WERI-Rb-1 (cell line): ENCODE results near the gene CREM.

ENCODE experiments used
- DNase-seq: peaks from one replicate; pipeline ENCODE4 v3.0.0-alpha.2; 2020
- H3K27ac ChIP-seq: fragments of 250-450 bp; sonication (Bioruptor Pico); 2 replicates; pipeline ENCODE4 v1.5.1; 2020; ENCODE audit warnings: mild to moderate bottlenecking, moderate library complexity
- H3K27me3 ChIP-seq: fragments of 250-450 bp; sonication (Bioruptor Pico); 2 replicates; pipeline ENCODE4 v1.5.1; 2021; ENCODE audit warnings: mild to moderate bottlenecking, low read depth, moderate library complexity; ENCODE audit not compliant: insufficient read depth, severe bottlenecking
- H3K36me3 ChIP-seq: fragments of 250-450 bp; sonication (Bioruptor Pico); 2 replicates; pipeline ENCODE4 v1.5.1; 2020; ENCODE audit warnings: mild to moderate bottlenecking, moderate library complexity
- H3K4me3 ChIP-seq: 2 replicates; pipeline ENCODE4 v1.5.1; 2011; ENCODE audit warnings: low read depth, mild to moderate bottlenecking, control low read depth, low read length
- H3K9me3 ChIP-seq: fragments of 250-450 bp; sonication (Bioruptor Pico); 2 replicates; pipeline ENCODE4 v1.5.1; 2021; ENCODE audit warnings: mild to moderate bottlenecking, moderate library complexity; ENCODE audit not compliant: severe bottlenecking
- CTCF ChIP-seq: IDR thresholded peaks from 2 replicates; pipeline ENCODE4 v1.5.1; 2011; ENCODE audit warnings: low read depth, mild to moderate bottlenecking, control low read depth, inconsistent platforms, low read length

Gene CREM

DNA sequence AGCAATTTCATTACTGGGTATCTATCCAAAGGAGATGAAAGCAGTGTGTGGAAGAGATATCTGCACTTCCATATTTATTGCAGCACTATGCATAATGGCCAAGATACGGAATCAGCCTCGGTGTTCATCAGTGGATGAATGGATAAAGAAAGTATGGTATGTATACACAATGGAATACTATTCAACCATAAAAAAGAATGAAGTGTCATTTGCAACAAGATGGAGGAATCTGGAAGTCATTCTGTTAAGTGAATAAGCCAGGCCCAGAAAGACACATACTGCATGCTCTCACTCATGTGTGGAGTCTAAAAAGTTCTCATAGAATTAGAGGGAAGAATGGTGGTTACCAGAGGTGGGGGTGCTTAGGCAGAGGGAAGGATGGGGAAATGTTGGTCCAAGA is 35.3 kb downstream of the CREM start:
- no peaks in the 10 kb centered on the region for H3K36me3 ChIP-seq
- DNase-seq, result no peak
- H3K27me3 ChIP-seq, result no peaks in the 10 kb centered on the region
- H3K4me3 ChIP-seq, result no peak overlapping the region
- no peak overlapping the region for H3K27ac ChIP-seq
- no peaks in the 10 kb centered on the region for H3K9me3 ChIP-seq
- TF ChIP-seq CTCF, result no peak

GRCh38 chr10:35165136-35165535 is 38.5 kb downstream of the CREM start:
- H3K4me3 ChIP-seq, result no peak overlapping the region
- H3K9me3 ChIP-seq, result no peaks in the 10 kb centered on the region
- no peak for TF ChIP-seq CTCF
- no peaks in the 10 kb centered on the region for H3K27me3 ChIP-seq
- H3K36me3 ChIP-seq, result no peaks in the 10 kb centered on the region
- no peak overlapping the region for H3K27ac ChIP-seq
- DNase-seq, result no peak

DNA sequence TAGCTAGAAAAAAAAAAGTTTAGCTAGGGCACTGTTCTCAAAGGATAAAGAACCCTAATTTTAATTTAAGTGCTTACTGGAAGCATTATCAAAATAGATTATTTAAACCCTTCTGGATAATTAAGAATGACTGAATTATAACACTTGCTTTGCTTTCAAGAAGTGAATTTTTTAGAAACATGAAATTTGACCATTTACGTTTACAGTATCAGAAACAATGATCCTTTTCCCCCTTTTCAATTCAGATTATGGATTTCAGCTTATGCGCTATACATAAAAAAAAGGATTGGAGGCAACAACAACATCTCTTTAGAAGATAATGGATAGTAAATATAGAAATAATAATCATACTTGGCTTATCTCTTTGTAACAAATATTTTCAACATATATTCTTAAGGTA is 39.2 kb downstream of the CREM start:
- no peaks in the 10 kb centered on the region for H3K27me3 ChIP-seq
- no peak overlapping the region for H3K4me3 ChIP-seq
- no peaks in the 10 kb centered on the region for H3K36me3 ChIP-seq
- no peak for TF ChIP-seq CTCF
- no peak overlapping the region for H3K27ac ChIP-seq
- DNase-seq, result no peak
- H3K9me3 ChIP-seq, result no peaks in the 10 kb centered on the region

GRCh38 chr10:35166607-35167006 is 40.0 kb downstream of the CREM start:
- no peak for DNase-seq

DNA sequence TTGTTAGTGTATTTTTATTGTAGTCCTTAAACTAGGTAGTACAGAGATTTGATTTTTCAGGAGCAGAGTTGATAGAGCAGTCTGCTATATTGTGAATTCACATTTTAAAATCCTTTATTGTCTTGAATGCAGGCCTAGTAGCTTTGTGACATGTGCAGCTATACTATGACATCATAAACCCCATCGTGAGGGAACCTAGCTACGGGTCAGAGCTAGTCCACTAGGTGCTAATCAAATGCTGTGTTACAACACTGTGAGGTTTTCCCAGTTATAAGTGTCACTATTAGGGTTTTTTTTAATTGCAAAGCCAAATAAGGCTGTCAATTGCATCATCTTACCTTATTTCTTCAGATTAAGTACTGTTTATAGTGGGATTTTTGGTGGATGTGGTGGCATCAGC is 40.7 kb downstream of the CREM start:
- Histone ChIP-seq H3K27me3 (no peaks in the 10 kb centered on the region), H3K4me3 (no peak overlapping the region), H3K36me3 (no peaks in the 10 kb centered on the region), H3K27ac (no peak overlapping the region), H3K9me3 (no peaks in the 10 kb centered on the region)
- TF ChIP-seq CTCF, result no peak
- DNase-seq, result no peak

More at GRCh38 chr10:35166607-35167006, 40.0 kb downstream of the CREM start:
- Histone ChIP-seq H3K27ac (no peak overlapping the region), H3K27me3 (no peaks in the 10 kb centered on the region), H3K9me3 (no peaks in the 10 kb centered on the region), H3K4me3 (no peak overlapping the region), H3K36me3 (no peaks in the 10 kb centered on the region)
- no peak for TF ChIP-seq CTCF

DNA sequence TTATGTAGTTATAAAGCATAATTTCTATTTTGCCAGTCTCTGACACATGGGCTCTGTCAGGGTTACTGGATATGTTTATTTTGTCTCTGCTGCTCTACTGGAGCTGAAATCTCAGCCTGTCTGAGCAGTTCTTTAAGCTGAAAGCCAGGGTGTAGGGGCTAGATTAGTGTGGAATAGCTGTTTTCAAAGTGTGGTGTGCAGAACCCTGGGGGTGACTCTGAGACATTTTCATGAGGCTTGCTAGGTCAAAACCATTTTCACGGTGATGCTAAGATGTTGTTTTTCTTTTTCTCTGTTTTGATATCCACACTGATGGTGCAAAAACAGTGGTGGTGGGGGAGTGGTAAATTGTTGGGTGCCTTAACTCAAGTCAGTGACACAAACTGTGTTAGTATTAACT is 45.5 kb downstream of the CREM start:
- no peak for DNase-seq
- Histone ChIP-seq H3K9me3 (no peaks in the 10 kb centered on the region), H3K27ac (no peak overlapping the region), H3K36me3 (no peaks in the 10 kb centered on the region), H3K4me3 (no peak overlapping the region), H3K27me3 (no peaks in the 10 kb centered on the region)
- no peak for TF ChIP-seq CTCF
